HG03520 (cell line): ENCODE results near the gene ZNF267.
"Not testable (repeated sequence)": the region's sequence is repeated elsewhere in the genome, so short reads cannot be mapped to it uniquely, and the experiment has no call there.

ENCODE experiments used
- ATAC-seq: cut with Tn5 transposase; IDR thresholded peaks from one replicate; pipeline ENCODE4 v1.9.1; 2021; ENCODE audit warnings: mild to moderate bottlenecking, moderate library complexity; ENCODE audit not compliant: unreplicated experiment

ZNF267 gene

GRCh38 chr16:31877876-31878642, 4.5 kb downstream of the ZNF267 start:
- no peak for ATAC-seq

GRCh38 chr16:31879937-31880321, 6.3 kb downstream of the ZNF267 start:
- no peak for ATAC-seq

- ATAC-seq: no peak
Observed at GRCh38 chr16:31880322-31880979, 6.8 kb downstream of the ZNF267 start.

- ATAC-seq: no peak
Observed at GRCh38 chr16:31886227-31886626, 12.6 kb downstream of the ZNF267 start.

- no peak for ATAC-seq
Observed at GRCh38 chr16:31888735-31889134, 15.1 kb downstream of the ZNF267 start.

- not testable (repeated sequence) for ATAC-seq
Observed at GRCh38 chr16:31892111-31892510, 18.5 kb downstream of the ZNF267 start.

GRCh38 chr16:31893824-31894223, 20.2 kb downstream of the ZNF267 start:
- no peak for ATAC-seq

GRCh38 chr16:31897283-31897682, 23.7 kb downstream of the ZNF267 start:
- no peak for ATAC-seq

GRCh38 chr16:31899505-31899904, 25.9 kb downstream of the ZNF267 start:
- ATAC-seq: no peak

- not testable (repeated sequence) for ATAC-seq
Observed at GRCh38 chr16:31904571-31904970, 31.0 kb downstream of the ZNF267 start.

GRCh38 chr16:31913668-31914067, 40.1 kb downstream of the ZNF267 start:
- no peak for ATAC-seq

GRCh38 chr16:31916056-31916488, 42.5 kb downstream of the ZNF267 start:
- no peak for ATAC-seq

GRCh38 chr16:31920373-31920772, 46.8 kb downstream of the ZNF267 start:
- no peak for ATAC-seq

- not testable (repeated sequence) for ATAC-seq
Observed at GRCh38 chr16:31951806-31952205, 78.2 kb downstream of the ZNF267 start.

- ATAC-seq: not testable (repeated sequence)
Observed at GRCh38 chr16:31952206-31952605, 78.6 kb downstream of the ZNF267 start.

GRCh38 chr16:31956221-31956620, 82.6 kb downstream of the ZNF267 start:
- ATAC-seq: not testable (repeated sequence)

GRCh38 chr16:31960186-31960910, 86.7 kb downstream of the ZNF267 start:
- not testable (repeated sequence) for ATAC-seq
